HCT116 (cell line): ENCODE results near the gene ZSWIM5. TPM values are rescaled to one million over a fixed set of nuclear protein-coding genes. Genes with fewer than 3 reads are reported as not detected.

Source experiments
- ATAC-seq: fragments of 200-7000 bp; cut with Tn5 transposase; 2 replicates; pipeline ENCODE4 v1.9.1; 2020; ENCODE audit warnings: mild to moderate bottlenecking, moderate library complexity
- BruUV-seq: library from RNA; stranded (reverse); fragments of 400-500 nt; replicated peaks from 2 replicates; lab custom pipeline; 2021; lab: Mats Ljungman, UMichigan
- CTCF ChIA-PET: fragments of 300-600 bp; sonication (Branson Sonifier 250); formaldehyde crosslinking; loops from one replicate; lab custom pipeline; 2021; ENCODE audit warnings: antibody characterized with exemption; lab: Charles Lee
- POLR2A ChIA-PET: fragments of 300-600, 350-600 bp; sonication (Branson Sonifier 250); formaldehyde crosslinking; loops from one replicate; lab custom pipeline; 2021; ENCODE audit warnings: antibody characterized with exemption; lab: Charles Lee
- RAD21 ChIA-PET, 2 experiments: fragments of 300-600 bp; sonication (Branson Sonifier 250); formaldehyde crosslinking; loops; one replicate each; lab custom pipeline; 2023; ENCODE audit warnings: low total read pairs in 2 of 2; ENCODE audit not compliant: uncharacterized antibody in 2 of 2, unreplicated experiment in 2 of 2, low non-redundant PET in 1 of 2; lab: Charles Lee
- DNase-seq: peaks from one replicate; pipeline ENCODE4 v3.0.0-alpha.2; 2010; ENCODE audit warnings: low read depth, low spot score
- H2AFZ ChIP-seq: fragments of 200-600 bp; shearing (Covaris generic), sonication (generic); 2 replicates; pipeline ENCODE4 v1.6.1; 2017; ENCODE audit warnings: low read depth, mixed run types, mixed read lengths, antibody characterized with exemption, low read length; ENCODE audit not compliant: poor library complexity, severe bottlenecking
- H3K27ac ChIP-seq: 2 replicates; pipeline ENCODE4 v1.5.1; 2012; ENCODE audit warnings: low read depth, low read length
- H3K27me3 ChIP-seq: fragments of 200-600 bp; sonication (generic); 2 replicates; pipeline ENCODE4 v1.6.1; 2016; ENCODE audit warnings: mixed run types, low read length, mixed read lengths; ENCODE audit not compliant: insufficient read depth
- H3K36me3 ChIP-seq, 2 experiments: fragments of 200-500 bp in 1 of 2; fragments of 200-600 bp in 1 of 2; sonication (Bioruptor generic) in 1 of 2; sonication (generic) in 1 of 2; 2 replicates each; pipeline versions ENCODE4 v1.5.1 to v1.6.1; 2014 to 2016; ENCODE audit warnings: low read length in 2 of 2, inconsistent platforms in 1 of 2, mixed read lengths in 1 of 2, mixed run types in 1 of 2; ENCODE audit not compliant: insufficient read depth in 2 of 2, control insufficient read depth in 1 of 2
- H3K4me1 ChIP-seq, 2 experiments: fragments of 200-600 bp in 1 of 2; sonication (generic) in 1 of 2; 2 replicates each; pipeline versions ENCODE4 v1.5.1 to v1.6.1; 2012 to 2017; ENCODE audit warnings: low read length in 2 of 2, inconsistent platforms in 1 of 2, mild to moderate bottlenecking in 1 of 2, mixed read lengths in 1 of 2, mixed run types in 1 of 2, moderate library complexity in 1 of 2; ENCODE audit not compliant: insufficient read depth in 2 of 2, control insufficient read depth in 1 of 2
- H3K4me2 ChIP-seq: fragments of 200-600 bp; sonication (generic); 2 replicates; pipeline ENCODE4 v1.6.1; 2017; ENCODE audit warnings: mixed run types, low read length, mixed read lengths
- H3K4me3 ChIP-seq, 2 experiments: fragments of 200-600 bp in 1 of 2; sonication (generic) in 1 of 2; replicated peaks in 1 of 2; 2 replicates each; pipeline ENCODE4 v1.5.1; 2011 to 2016; ENCODE audit warnings: low read length in 2 of 2, control low read depth in 1 of 2, low read depth in 1 of 2, mild to moderate bottlenecking in 1 of 2, mixed read lengths in 1 of 2, mixed run types in 1 of 2
- H3K79me2 ChIP-seq: fragments of 200-600 bp; sonication (generic); 2 replicates; pipeline ENCODE4 v1.6.1; 2017; ENCODE audit warnings: mild to moderate bottlenecking, mixed run types, low read length, moderate library complexity, mixed read lengths; ENCODE audit not compliant: insufficient read depth
- H3K9ac ChIP-seq: fragments of 200-600 bp; sonication (generic); 2 replicates; pipeline ENCODE4 v1.6.1; 2016; ENCODE audit warnings: low read length, mixed read lengths
- H3K9me2 ChIP-seq: fragments of 200-600 bp; sonication (generic), shearing (Covaris generic); 2 replicates; pipeline ENCODE4 v1.6.1; 2017; ENCODE audit warnings: mixed run types, mild to moderate bottlenecking, moderate library complexity; ENCODE audit not compliant: insufficient read depth
- H3K9me3 ChIP-seq, 2 experiments: fragments of 200-500 bp in 1 of 2; fragments of 200-600 bp in 1 of 2; sonication (Bioruptor generic) in 1 of 2; sonication (generic) in 1 of 2; 2 replicates each; pipeline ENCODE4 v1.6.1; 2014 to 2017; ENCODE audit warnings: low read length in 2 of 2, mixed read lengths in 2 of 2, inconsistent platforms in 1 of 2, low read depth in 1 of 2, mild to moderate bottlenecking in 1 of 2, mixed run types in 1 of 2, moderate library complexity in 1 of 2; ENCODE audit not compliant: control insufficient read depth in 1 of 2, insufficient read depth in 1 of 2
- H4K20me1 ChIP-seq: fragments of 200-600 bp; sonication (generic), shearing (Covaris generic); 2 replicates; pipeline ENCODE4 v1.6.1; 2017; ENCODE audit warnings: mixed run types, mild to moderate bottlenecking, moderate library complexity; ENCODE audit not compliant: insufficient read depth
- CBX3 ChIP-seq: IDR thresholded peaks from 2 replicates; pipeline ENCODE4 v1.6.1; 2012; ENCODE audit warnings: low read depth
- CEBPB ChIP-seq: IDR thresholded peaks from 2 replicates; pipeline ENCODE4 v1.6.1; 2012; ENCODE audit warnings: low read depth
- CTCF ChIP-seq, 3 experiments: fragments of 200-600 bp in 1 of 3; sonication (generic) in 1 of 3; IDR thresholded peaks in 2 of 3; conservative IDR thresholded peaks in 1 of 3; 2 replicates each; pipeline ENCODE4 v1.5.1; 2012 to 2017; ENCODE audit warnings: low read depth in 2 of 3, low read length in 2 of 3, antibody characterized with exemption in 1 of 3, borderline replicate concordance in 1 of 3, control low read depth in 1 of 3, mild to moderate bottlenecking in 1 of 3, mixed read lengths in 1 of 3, mixed run types in 1 of 3, moderate library complexity in 1 of 3; ENCODE audit not compliant: insufficient read depth in 1 of 3
- EGR1 ChIP-seq: IDR thresholded peaks from 2 replicates; pipeline ENCODE4 v1.6.1; 2012; ENCODE audit warnings: low read depth
- EZH2 ChIP-seq: fragments of 200-600 bp; sonication (generic); IDR thresholded peaks from 2 replicates; pipeline ENCODE4 v1.6.1; 2017; ENCODE audit warnings: antibody characterized with exemption, mixed run types
- FOSL1 ChIP-seq: IDR thresholded peaks from 2 replicates; pipeline ENCODE4 v1.6.1; 2012; ENCODE audit warnings: low read depth
- JUND ChIP-seq: IDR thresholded peaks from 2 replicates; pipeline ENCODE4 v1.6.1; 2012
- MAX ChIP-seq: IDR thresholded peaks from 2 replicates; pipeline ENCODE4 v1.6.1; 2012
- POLR2AphosphoS5 ChIP-seq: IDR thresholded peaks from 2 replicates; pipeline ENCODE4 v1.6.1; 2011; ENCODE audit warnings: mild to moderate bottlenecking, low read depth, low read length, moderate library complexity
- RAD21 ChIP-seq: IDR thresholded peaks from 2 replicates; pipeline ENCODE4 v1.6.1; 2012; ENCODE audit warnings: low read depth, mild to moderate bottlenecking
- REST ChIP-seq: IDR thresholded peaks from 2 replicates; pipeline ENCODE4 v1.6.1; 2012; ENCODE audit warnings: low read depth
- SIN3A ChIP-seq: IDR thresholded peaks from 2 replicates; pipeline ENCODE4 v1.6.1; 2012; ENCODE audit warnings: low read depth
- TCF7L2 ChIP-seq: IDR thresholded peaks from 2 replicates; pipeline ENCODE4 v1.7.0; 2011; ENCODE audit warnings: borderline replicate concordance, inconsistent platforms; ENCODE audit not compliant: insufficient read depth, insufficient read length; ENCODE audit errors: extremely low read depth
- YY1 ChIP-seq: IDR thresholded peaks from 2 replicates; pipeline ENCODE4 v1.6.1; 2011; ENCODE audit warnings: low read length, low read depth, moderate library complexity, mild to moderate bottlenecking; ENCODE audit not compliant: insufficient replicate concordance; ENCODE audit errors: extremely low read depth
- ZBTB33 ChIP-seq: IDR thresholded peaks from 2 replicates; pipeline ENCODE4 v1.6.1; 2011; ENCODE audit warnings: mild to moderate bottlenecking, low read length, moderate library complexity; ENCODE audit not compliant: insufficient replicate concordance; ENCODE audit errors: extremely low read depth
- ZFX ChIP-seq: fragments of 450-650 bp; IDR thresholded peaks from 2 replicates; pipeline ENCODE4 v1.6.1; 2017
- intact Hi-C: fragments of 100-400 bp; cut with micrococcal nuclease; formaldehyde crosslinking; loops from 2 replicates; pipeline ENCODE4 v1.10.0; 2022
- total RNA-seq: library from RNA; stranded (reverse); gene quantifications from one replicate; pipeline ENCODE4 v1.2.1, GENCODE V29; 2021; ENCODE audit not compliant: unreplicated experiment

ZSWIM5 gene
- total RNA-seq, 1 experiment from 2014 or later, result 1.1 TPM

- Histone ChIP-seq H3K9me2 (no peaks in the 10 kb centered on the region), H3K36me3 (no peaks in the 10 kb centered on the region), H4K20me1 (no peaks in the 10 kb centered on the region)
- POLR2A ChIA-PET, result no interaction called here
- DNase-seq, result no peak
- no TSS peak for BruUV-seq
- TF ChIP-seq EZH2 (no peak), MAX (no peak), EGR1 (no peak), YY1 (no peak), JUND (no peak), CTCF (IDR thresholded peaks at IDR 0.05 in 2 of 3, conservative IDR thresholded peaks at IDR 0.05 in 1 of 3; ENCODE audit: borderline replicate concordance in 1 of 3, insufficient read depth in 1 of 3, low read depth in 2 of 3, low read length in 2 of 3) (no peak), CEBPB (no peak), REST (no peak), SIN3A (no peak), ZFX (no peak), TCF7L2 (no peak), POLR2AphosphoS5 (no peak), ZBTB33 (no peak), CBX3 (no peak), FOSL1 (no peak), RAD21 (no peak)
- TF ChIP-seq, all 23 proteins: peak for 0
- ChIA-PET CTCF (no interaction called here), RAD21 (no interaction called here)
- H3K27ac ChIP-seq, result no peak overlapping the region
- H3K4me2 ChIP-seq, result no peak overlapping the region
- H3K4me1 ChIP-seq, result peaks cover 0 to 5% of the 10 kb centered on the region in 2 experiments; a peak in 1 of 4 replicates
- H3K9me3 ChIP-seq, result no peaks in the 10 kb centered on the region
- intact Hi-C loops, result loop anchor here (5.0 kb wide), 1 partner anchor 44 kb away; no protein-coding TSS in a partner anchor
- no peak overlapping the region for H3K4me3 ChIP-seq
- no peaks in the 10 kb centered on the region for H3K27me3 ChIP-seq
- H3K79me2 ChIP-seq, result no peaks in the 10 kb centered on the region
- no peak for ATAC-seq
- no peak overlapping the region for H2AFZ ChIP-seq
- no peak overlapping the region for H3K9ac ChIP-seq
These were observed 5.4 kb downstream of the ZSWIM5 start for GRCh38 chr1:45200906-45201500.
